NCI-H774 (cell line): Measurements from ENCODE around the gene LMTK3.

ENCODE experiments used
- DNase-seq: peaks from one replicate; lab custom pipeline; 2025; lab: John Stamatoyannopoulos, UW

Gene LMTK3

DNA sequence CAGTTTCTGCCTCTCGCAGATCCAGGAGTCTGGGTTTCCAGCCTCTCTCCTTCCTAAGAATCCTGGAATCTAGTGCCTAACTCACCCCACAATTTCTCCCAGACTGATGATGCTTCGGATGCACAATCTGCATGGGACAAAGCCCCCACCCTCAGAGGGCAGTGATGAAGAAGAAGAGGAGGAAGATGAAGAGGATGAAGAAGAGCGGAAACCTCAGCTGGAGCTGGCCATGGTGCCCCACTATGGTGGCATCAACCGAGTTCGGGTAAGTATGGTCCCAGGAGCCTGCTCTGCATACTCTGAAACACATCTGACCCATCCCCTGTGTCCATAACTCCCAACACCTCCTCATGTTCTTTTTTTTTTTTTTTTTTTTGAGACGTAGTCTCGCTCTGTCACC is 65.1 kb downstream of the LMTK3 start:
- DNase-seq: no peak

DNA sequence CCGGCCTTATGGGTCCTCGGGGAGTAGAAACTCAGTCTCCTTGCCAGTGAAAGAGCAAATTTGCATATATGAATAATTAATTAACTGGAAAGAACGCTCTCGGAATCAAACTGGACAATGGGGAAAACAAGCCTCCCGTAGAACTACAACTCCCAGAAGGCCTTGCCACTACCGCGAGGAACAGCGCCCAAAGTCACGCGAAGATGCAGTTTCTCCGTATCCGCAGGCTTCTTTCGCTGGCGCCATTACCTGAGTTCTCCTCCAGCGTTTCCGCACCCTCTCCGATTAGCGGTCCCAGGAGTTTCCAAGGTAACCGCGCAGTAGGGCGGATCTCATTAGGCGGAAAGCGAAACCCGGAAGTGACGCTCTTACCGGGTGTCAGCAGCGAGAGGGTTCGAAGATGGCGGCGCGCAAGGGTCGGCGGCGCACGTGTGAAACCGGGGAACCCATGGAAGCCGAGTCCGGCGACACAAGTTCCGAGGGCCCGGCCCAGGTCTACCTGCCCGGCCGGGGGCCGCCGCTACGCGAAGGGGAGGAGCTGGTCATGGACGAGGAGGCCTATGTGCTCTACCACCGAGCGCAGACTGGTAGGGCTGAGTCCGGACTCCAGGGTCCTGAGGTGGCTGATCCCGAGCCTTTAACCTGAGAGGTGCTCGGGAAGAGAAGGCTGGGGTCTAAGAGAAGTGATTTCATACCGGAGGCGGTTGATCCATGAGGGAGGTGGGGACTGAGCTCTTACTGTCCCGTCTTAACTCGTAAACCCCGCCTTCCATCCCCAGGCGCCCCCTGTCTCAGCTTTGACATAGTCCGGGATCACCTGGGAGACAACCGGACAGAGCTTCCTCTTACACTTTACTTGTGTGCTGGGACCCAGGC is 65.8 kb downstream of the LMTK3 start, which contains the start of gene GRWD1:
GRWD1 (plus strand) TSS at position 378 of the 876 bp plus-strand sequence; CDS start at position 401, 23 bp downstream.
- peak; percentile 97 for DNase-seq

GRCh38 chr19:48445256-48445605 is 66.4 kb downstream of the LMTK3 start:
- DNase-seq: peak; percentile 67

GRCh38 chr19:48444936-48445200 is 66.8 kb downstream of the LMTK3 start:
- DNase-seq: no peak

DNA sequence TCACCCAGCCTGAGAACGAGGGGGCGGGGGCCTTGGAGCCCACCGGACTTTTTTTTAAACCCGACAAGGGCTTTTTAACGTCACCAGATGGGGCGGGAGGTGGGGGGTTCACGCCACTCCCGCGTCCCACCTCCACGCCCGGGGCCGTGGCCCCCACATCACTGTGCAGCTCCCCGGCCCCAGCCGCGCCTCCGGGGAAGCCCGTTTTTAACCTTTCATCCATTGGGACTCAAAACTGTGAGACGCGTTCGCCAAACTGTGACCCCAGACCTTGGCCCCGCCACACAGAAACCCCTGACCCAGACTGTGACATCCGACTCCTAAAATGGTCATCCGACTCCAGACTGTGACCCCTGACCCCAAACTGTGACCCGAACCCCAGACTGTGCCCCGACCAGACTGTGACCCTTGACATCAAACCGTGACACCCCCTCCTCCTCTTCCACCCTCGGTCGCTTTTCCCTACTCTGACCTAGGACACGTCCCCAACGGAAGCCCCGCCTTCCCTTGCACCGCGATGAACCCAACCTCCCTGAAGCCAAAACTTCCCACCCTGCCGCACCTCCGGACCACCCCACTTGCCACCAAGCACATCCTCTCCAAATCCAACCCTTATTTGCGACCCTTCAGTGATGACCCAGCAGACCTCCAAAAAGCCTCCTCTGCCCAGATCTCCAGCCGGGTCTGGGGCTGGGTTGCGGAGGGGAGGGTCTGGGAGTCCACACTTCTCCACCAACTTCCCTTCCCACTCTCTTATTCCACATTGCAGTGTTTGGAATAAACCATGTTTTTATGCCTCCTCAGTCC is 67.3 kb downstream of the LMTK3 start:
- DNase-seq: peak; percentile 7

- DNase-seq: no peak
Measured at GRCh38 chr19:48443731-48444128, 67.9 kb downstream of the LMTK3 start.

DNA sequence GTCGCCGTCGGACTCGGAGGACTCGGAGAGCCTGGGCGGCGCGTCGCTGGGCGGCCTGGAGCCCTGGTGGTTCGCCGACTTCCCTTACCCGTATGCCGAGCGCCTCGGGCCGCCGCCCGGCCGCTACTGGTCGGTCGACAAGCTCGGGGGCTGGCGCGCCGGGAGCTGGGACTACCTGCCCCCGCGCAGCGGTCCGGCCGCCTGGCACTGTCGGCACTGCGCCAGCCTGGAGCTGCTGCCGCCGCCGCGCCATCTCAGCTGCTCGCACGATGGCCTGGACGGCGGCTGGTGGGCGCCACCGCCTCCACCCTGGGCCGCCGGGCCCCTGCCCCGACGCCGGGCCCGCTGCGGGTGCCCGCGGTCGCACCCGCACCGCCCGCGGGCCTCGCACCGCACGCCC is 68.4 kb downstream of the LMTK3 start:
- DNase-seq: no peak

DNA sequence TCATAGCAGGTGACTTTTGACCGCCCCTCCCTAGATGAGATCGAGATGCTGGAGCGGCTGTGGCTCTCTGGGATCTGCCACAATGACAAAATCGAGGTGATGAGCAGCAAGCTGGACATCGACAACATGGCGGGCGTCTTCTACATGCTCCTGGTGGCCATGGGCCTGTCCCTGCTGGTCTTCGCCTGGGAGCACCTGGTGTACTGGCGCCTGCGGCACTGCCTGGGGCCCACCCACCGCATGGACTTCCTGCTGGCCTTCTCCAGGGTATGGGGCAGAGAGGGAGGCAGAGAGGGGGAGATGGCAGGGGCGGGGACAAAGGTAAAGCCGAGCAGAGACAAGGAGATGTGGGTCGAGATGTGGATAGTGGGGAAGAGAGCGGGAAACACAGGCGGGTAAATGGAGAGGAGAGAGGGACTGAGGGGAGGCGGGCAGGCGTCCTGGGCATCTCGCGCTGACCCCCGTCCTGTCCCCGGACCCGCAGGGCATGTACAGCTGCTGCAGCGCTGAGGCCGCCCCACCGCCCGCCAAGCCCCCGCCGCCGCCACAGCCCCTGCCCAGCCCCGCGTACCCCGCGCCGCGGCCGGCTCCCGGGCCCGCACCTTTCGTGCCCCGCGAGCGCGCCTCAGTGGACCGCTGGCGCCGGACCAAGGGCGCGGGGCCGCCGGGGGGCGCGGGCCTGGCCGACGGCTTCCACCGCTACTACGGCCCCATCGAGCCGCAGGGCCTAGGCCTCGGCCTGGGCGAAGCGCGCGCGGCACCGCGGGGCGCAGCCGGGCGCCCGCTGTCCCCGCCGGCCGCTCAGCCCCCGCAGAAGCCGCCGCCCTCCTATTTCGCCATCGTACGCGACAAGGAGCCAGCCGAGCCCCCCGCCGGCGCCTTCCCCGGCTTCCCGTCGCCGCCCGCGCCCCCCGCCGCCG is 69.3 kb downstream of the LMTK3 start:
- no peak for DNase-seq

GRCh38 chr19:48441360-48442050 is 70.1 kb downstream of the LMTK3 start:
- no peak for DNase-seq

DNA sequence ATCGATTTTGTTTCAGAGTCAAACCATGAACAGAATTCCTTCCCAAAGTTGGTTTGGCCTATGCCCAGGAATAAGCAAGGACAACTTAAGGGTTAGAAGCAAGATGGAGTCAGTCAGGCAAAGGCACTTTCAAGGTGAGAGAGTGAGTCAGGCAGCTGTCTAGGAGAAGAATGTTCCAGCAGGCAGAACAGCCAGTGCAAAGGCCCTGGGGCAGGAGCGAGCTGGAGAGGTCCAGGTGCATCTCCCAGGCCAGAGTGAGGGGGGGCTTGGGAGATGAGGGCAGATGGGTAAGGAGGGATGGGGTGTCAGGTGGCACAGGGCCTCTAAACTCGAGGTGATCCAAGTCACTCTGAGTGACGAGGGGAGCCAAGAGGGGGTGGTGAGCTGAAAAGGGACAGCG is 75.0 kb downstream of the LMTK3 start:
- no peak for DNase-seq
